AG08396 (cell line): Measurements from ENCODE around the gene ESPL1.
"Not testable (repeated sequence)": the region's sequence is repeated elsewhere in the genome, so short reads cannot be mapped to it uniquely, and the experiment has no call there.

Experiments used
- DNase-seq: peaks from one replicate; pipeline ENCODE4 v3.0.0; 2012; ENCODE audit warnings: low spot score, mixed read lengths

ESPL1 gene

GRCh38 chr12:53259891-53260290, 8.2 kb upstream of the ESPL1 start:
- DNase-seq, result no peak

- no peak for DNase-seq
Measured at GRCh38 chr12:53265783-53266182, 2.3 kb upstream of the ESPL1 start.

- no peak for DNase-seq
Measured at GRCh38 chr12:53267306-53267998, 647 bp upstream of the ESPL1 start.

GRCh38 chr12:53268630-53269562, 797 bp downstream of the ESPL1 start:
- DNase-seq, result peak; percentile 29

GRCh38 chr12:53274445-53274844, 6.3 kb downstream of the ESPL1 start:
- DNase-seq, result no peak

GRCh38 chr12:53276511-53276910, 8.4 kb downstream of the ESPL1 start:
- DNase-seq, result no peak

- DNase-seq, result no peak
Measured at GRCh38 chr12:53277981-53278380, 9.9 kb downstream of the ESPL1 start.

GRCh38 chr12:53279283-53279869, 11.3 kb downstream of the ESPL1 start:
- DNase-seq, result no peak

GRCh38 chr12:53279888-53280498, 11.9 kb downstream of the ESPL1 start:
- DNase-seq, result no peak

- DNase-seq, result no peak
Measured at GRCh38 chr12:53286448-53286847, 18.3 kb downstream of the ESPL1 start.

- peak; percentile 69 for DNase-seq
Measured at GRCh38 chr12:53287741-53288216, 19.7 kb downstream of the ESPL1 start.

GRCh38 chr12:53288322-53288721, 20.2 kb downstream of the ESPL1 start:
- DNase-seq, result no peak

- DNase-seq, result peak; percentile 47
Measured at GRCh38 chr12:53289891-53290290, 21.8 kb downstream of the ESPL1 start.

GRCh38 chr12:53290661-53291060, 22.6 kb downstream of the ESPL1 start:
- no peak for DNase-seq

- DNase-seq, result no peak
Measured at GRCh38 chr12:53292426-53292825, 24.3 kb downstream of the ESPL1 start.

GRCh38 chr12:53295070-53295890, 27.2 kb downstream of the ESPL1 start, which contains the start of gene PFDN5:
PFDN5 (plus strand) TSS chr12:53295542; CDS start chr12:53295568, 26 bp downstream.
- DNase-seq, result peak; percentile 85

GRCh38 chr12:53295891-53296219, 27.8 kb downstream of the ESPL1 start:
- no peak for DNase-seq

GRCh38 chr12:53297106-53297505, 29.0 kb downstream of the ESPL1 start:
- DNase-seq, result not testable (repeated sequence)

- peak; percentile 60 for DNase-seq
Measured at GRCh38 chr12:53298164-53298563, 30.1 kb downstream of the ESPL1 start.

- peak; percentile 44 for DNase-seq
Measured at GRCh38 chr12:53299101-53299453, 31.0 kb downstream of the ESPL1 start.

GRCh38 chr12:53299454-53300180, 31.5 kb downstream of the ESPL1 start, which contains the start of gene MYG1:
MYG1 (plus strand) TSS chr12:53299695; CDS start chr12:53299738, 43 bp downstream.
- DNase-seq, result peak; percentile 82
